CD4-positive, alpha-beta memory T cell (primary cell): ENCODE measurements around the gene MPZL2. TPM values are rescaled to one million over a fixed set of nuclear protein-coding genes. Genes with fewer than 3 reads are reported as not detected.

Experiments used
- CTCF ChIA-PET: fragments of 350-600 bp; sonication (Branson Sonifier 250); formaldehyde crosslinking; loops from one replicate; lab custom pipeline; 2021; ENCODE audit warnings: inconsistent platforms; ENCODE audit not compliant: partially characterized antibody; lab: Charles Lee
- POLR2A ChIA-PET: fragments of 350-600 bp; sonication (Branson Sonifier 250); formaldehyde crosslinking; loops from one replicate; lab custom pipeline; 2021; ENCODE audit not compliant: partially characterized antibody; lab: Charles Lee
- DNase-seq, 5 donors: peaks; one replicate each; pipeline versions ENCODE4 v3.0.0 to v3.0.0-alpha.2; 2020 to 2022; ENCODE audit warnings: mixed read lengths in 1 of 5
- H3K27ac ChIP-seq: one replicate; pipeline ENCODE4 v1.7.0; 2013; ENCODE audit warnings: low read depth, low read length
- H3K27me3 ChIP-seq: 2 replicates; pipeline ENCODE4 v1.7.0; 2013; ENCODE audit warnings: mild to moderate bottlenecking, low read length, moderate library complexity; ENCODE audit not compliant: insufficient read depth
- H3K36me3 ChIP-seq: 2 replicates; pipeline ENCODE4 v1.7.0; 2013; ENCODE audit warnings: mild to moderate bottlenecking, low read length, moderate library complexity; ENCODE audit not compliant: insufficient read depth
- H3K4me1 ChIP-seq: 2 replicates; pipeline ENCODE4 v1.7.0; 2013; ENCODE audit warnings: mild to moderate bottlenecking, low read length, moderate library complexity; ENCODE audit not compliant: insufficient read depth
- H3K4me3 ChIP-seq, 2 donors: one replicate each; pipeline ENCODE4 v1.7.0; 2013; ENCODE audit warnings: low read length in 2 of 2, mild to moderate bottlenecking in 1 of 2
- H3K9me3 ChIP-seq, 2 donors: one replicate each; pipeline ENCODE4 v1.7.0; 2013; ENCODE audit warnings: low read length in 2 of 2, control low read depth in 1 of 2; ENCODE audit not compliant: control insufficient read depth in 1 of 2
- H3K27ac Mint-ChIP-seq, 7 donors: one replicate each; pipeline ENCODE4 v1.8.0; 2020 to 2021; ENCODE audit warnings: mixed read lengths in 7 of 7, mild to moderate bottlenecking in 6 of 7, inconsistent platforms in 3 of 7, moderate library complexity in 3 of 7
- H3K27me3 Mint-ChIP-seq, 2 donors: one replicate each; pipeline ENCODE4 v1.8.0; 2020 to 2021; ENCODE audit warnings: mixed read lengths in 2 of 2
- H3K36me3 Mint-ChIP-seq, 2 donors: one replicate each; pipeline ENCODE4 v1.8.0; 2020 to 2021; ENCODE audit warnings: mixed read lengths in 2 of 2, inconsistent platforms in 1 of 2, mild to moderate bottlenecking in 1 of 2
- H3K4me1 Mint-ChIP-seq, 4 donors: one replicate each; pipeline ENCODE4 v1.8.0; 2020 to 2021; ENCODE audit warnings: mixed read lengths in 4 of 4, mild to moderate bottlenecking in 1 of 4
- H3K4me3 Mint-ChIP-seq, 8 donors: one replicate each; pipeline ENCODE4 v1.8.0; 2020 to 2021; ENCODE audit warnings: mixed read lengths in 8 of 8, mild to moderate bottlenecking in 7 of 8, moderate library complexity in 6 of 8, inconsistent platforms in 3 of 8
- H3K9me3 Mint-ChIP-seq, 8 donors: one replicate each; pipeline ENCODE4 v1.8.0; 2020 to 2021; ENCODE audit warnings: mixed read lengths in 8 of 8, mild to moderate bottlenecking in 5 of 8, inconsistent platforms in 3 of 8, moderate library complexity in 1 of 8
- intact Hi-C: fragments of 100-400 bp; cut with micrococcal nuclease; formaldehyde crosslinking; loops from one replicate; pipeline ENCODE4 v1.15.1; 2023
- polyA plus RNA-seq, 2 donors: library from polyadenylated mRNA; unstranded; fragments of 300-500 nt; fragmentation: Illumina TruSeq; gene quantifications; one replicate each; pipeline ENCODE4 v1.2.3, GENCODE V29; 2021
- total RNA-seq, 2 experiments: library from RNA; stranded (reverse); gene quantifications; one replicate each; pipeline ENCODE4 v1.2.3, GENCODE V29; 2021

Gene MPZL2
- total and polyA plus RNA-seq, 4 experiments from 2014 or later, result 0.64 to 4.2 (median 3.3) TPM

DNA sequence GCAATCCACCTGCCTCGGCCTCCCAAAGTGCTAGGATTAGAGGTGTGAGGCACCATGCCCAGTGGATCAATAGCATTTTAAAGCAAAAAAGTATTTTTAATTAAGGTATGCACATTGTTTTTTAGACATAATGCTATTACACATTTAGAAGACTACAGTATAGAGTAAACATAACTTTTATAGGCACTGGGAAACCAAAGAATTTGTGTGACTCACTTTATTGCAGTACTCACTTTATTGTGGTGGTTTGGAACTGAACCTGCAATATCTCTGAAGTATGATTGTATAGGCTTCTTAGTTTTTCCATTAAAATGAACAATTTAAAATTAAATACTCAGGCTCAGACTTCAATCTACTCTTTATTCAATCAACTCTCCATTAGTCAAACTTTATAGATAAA lies 22.9 kb upstream of the MPZL2 start:
- intact Hi-C loops, result no loop called here
- Mint-ChIP-seq H3K36me3 (no peaks in the 10 kb centered on the region), H3K4me3 (no peak overlapping the region), H3K9me3 (no peaks in the 10 kb centered on the region), H3K27me3 (no peaks in the 10 kb centered on the region), H3K27ac (no peak overlapping the region), H3K4me1 (peaks cover 17 to 27% (median 21%) of the 10 kb centered on the region in 4 donors)
- no peaks in the 10 kb centered on the region for H3K27me3 ChIP-seq
- H3K9me3 ChIP-seq, result no peaks in the 10 kb centered on the region
- H3K4me3 ChIP-seq, result no peak overlapping the region
- POLR2A ChIA-PET, result no interaction called here
- peaks cover 13% of the 10 kb centered on the region for H3K4me1 ChIP-seq
- DNase-seq, result no peak
- no peak overlapping the region for H3K27ac ChIP-seq
- H3K36me3 ChIP-seq, result no peaks in the 10 kb centered on the region
- CTCF ChIA-PET, result interaction anchor here (2.2 to 5.8 kb wide), 3 partner anchors 8 to 116 kb away, joined by 9 to 39 read pairs (median 26); no protein-coding TSS in a partner anchor

DNA sequence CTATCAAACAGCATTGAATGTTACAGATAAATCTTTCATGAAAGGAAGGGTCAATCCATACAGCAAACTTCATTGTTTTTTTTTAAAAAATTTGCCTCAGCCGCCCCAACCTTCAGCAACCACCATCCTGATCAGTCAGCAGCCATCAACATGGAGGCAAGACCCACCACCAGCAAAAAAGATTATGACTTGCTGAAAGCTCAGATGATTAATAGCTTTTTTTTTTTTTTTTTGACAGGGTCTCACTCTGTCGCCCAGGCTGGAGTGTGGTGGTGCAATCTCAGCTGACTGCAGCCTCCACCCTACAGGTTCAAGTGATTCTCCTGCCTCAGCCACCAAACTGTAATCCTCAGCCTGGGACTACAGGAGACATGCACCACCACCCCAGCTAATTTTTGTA lies 22.4 kb upstream of the MPZL2 start:
- Mint-ChIP-seq H3K27me3 (no peaks in the 10 kb centered on the region), H3K9me3 (no peaks in the 10 kb centered on the region), H3K4me3 (no peak overlapping the region), H3K4me1 (peaks cover 17 to 29% (median 23%) of the 10 kb centered on the region in 4 donors), H3K27ac (no peak overlapping the region), H3K36me3 (no peaks in the 10 kb centered on the region)
- H3K36me3 ChIP-seq, result no peaks in the 10 kb centered on the region
- no peaks in the 10 kb centered on the region for H3K9me3 ChIP-seq
- ChIA-PET POLR2A (no interaction called here), CTCF (interaction anchor here (2.2 to 5.8 kb wide), 3 partner anchors 9 to 115 kb away, joined by 9 to 39 read pairs (median 26); no protein-coding TSS in a partner anchor)
- no peak overlapping the region for H3K27ac ChIP-seq
- no peaks in the 10 kb centered on the region for H3K27me3 ChIP-seq
- intact Hi-C loops, result no loop called here
- H3K4me1 ChIP-seq, result peaks cover 13% of the 10 kb centered on the region
- no peak for DNase-seq
- H3K4me3 ChIP-seq, result no peak overlapping the region

DNA sequence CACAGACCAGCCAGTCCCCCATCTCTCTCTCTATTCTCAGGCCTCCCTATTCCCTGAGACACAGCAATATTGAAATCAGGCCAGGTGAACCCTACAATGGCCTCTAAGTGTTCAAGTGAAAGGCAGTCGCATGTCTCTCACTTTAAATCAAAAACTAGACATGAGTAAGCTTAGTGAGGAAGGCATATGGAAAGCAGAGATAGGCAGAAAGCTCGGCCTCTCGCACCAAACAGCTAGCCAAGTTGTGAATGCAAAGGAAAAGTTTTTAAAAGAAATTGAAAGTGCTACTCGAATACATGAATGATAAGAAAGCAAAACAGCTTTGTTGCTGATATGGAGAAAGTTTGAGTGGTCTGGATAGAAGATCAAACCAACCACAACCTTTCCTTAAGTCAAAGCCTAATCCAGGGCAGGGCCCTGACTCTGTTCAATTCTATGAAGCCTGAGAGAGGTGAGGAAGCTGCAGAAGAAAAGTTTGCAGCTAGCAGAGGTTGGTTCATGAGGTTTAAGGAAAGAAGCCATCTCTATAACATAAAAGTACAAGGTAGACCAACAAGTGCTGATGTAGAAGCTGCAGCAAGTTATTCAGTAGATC lies 19.8 kb upstream of the MPZL2 start:
- Histone ChIP-seq H3K4me1 (peaks cover 23% of the 10 kb centered on the region), H3K27me3 (no peaks in the 10 kb centered on the region), H3K4me3 (no peak overlapping the region), H3K36me3 (no peaks in the 10 kb centered on the region), H3K27ac (no peak overlapping the region), H3K9me3 (no peaks in the 10 kb centered on the region)
- Mint-ChIP-seq H3K4me3 (peak overlapping the region in 4 of 8 donors; percentile 3 to 51 (median 25)), H3K27ac (peak overlapping the region; percentile 5 to 76 (median 15)), H3K4me1 (peaks cover 18 to 30% (median 25%) of the 10 kb centered on the region in 4 donors), H3K27me3 (no peaks in the 10 kb centered on the region), H3K9me3 (no peaks in the 10 kb centered on the region), H3K36me3 (no peaks in the 10 kb centered on the region)
- intact Hi-C loops, result no loop called here
- POLR2A ChIA-PET, result interaction anchor here (0.6 to 1.5 kb wide), 3 partner anchors 31 to 61 kb away, joined by 3 to 4 read pairs (median 3); partner anchors contain the start of genes CD3G and MPZL3
- peak in 1 of 5 donors; percentile 14 for DNase-seq
- CTCF ChIA-PET, result interaction anchor here (1.0 to 5.8 kb wide), 7 partner anchors 12 to 140 kb away, joined by 3 to 39 read pairs (median 10); no protein-coding TSS in a partner anchor

DNA sequence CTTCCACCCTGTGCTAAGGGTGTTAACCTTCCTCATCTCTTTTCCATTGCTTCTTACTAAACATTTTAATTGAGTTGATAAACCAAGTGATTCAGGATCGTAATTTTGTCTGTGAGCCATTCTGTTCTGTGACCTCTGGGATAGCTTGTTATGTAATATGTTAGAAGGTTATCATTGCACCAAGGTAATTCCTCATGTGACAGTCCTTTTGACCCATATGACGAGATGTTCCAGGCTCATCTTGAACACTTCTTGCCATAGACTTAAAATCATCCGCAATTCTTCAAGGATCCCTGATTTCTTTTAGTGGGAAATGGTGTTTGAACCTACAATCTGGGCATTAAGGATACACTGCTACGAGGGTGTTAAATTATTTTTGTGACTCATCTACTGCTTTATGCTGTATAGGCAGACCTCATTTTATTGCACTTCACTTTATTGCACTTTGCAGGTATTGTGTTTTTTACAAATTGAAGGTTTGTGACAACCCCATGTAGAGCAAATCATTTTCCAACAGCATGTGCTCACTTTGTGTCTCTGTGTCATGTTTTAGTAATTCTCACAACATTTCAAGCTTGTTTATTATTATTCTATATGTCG lies 19.0 kb upstream of the MPZL2 start:
- H3K9me3 ChIP-seq, result no peaks in the 10 kb centered on the region

DNA sequence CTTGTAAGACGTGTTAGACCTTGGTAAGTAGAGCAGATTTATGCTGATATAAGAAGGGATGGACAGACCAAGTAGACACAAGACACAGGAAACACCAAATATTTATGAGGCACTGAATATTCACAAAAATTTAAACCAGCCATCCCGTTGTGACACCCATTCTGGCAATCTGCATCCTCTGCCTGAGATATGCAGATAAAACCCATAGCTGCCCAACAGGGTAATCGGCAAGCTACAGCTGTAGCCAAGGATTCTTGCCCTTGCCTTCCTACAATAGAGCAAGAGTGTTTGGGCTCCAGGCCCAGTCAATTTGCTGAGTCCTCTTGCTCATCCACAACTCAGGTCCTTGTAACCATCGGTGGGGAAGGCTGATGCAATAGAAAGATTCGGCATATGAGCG lies 18.5 kb upstream of the MPZL2 start:
- peak overlapping the region in 6 of 7 donors; percentile 14 to 62 (median 44) for H3K27ac Mint-ChIP-seq
- H3K4me3 Mint-ChIP-seq, result no peak overlapping the region
- Histone ChIP-seq H3K36me3 (no peaks in the 10 kb centered on the region), H3K27me3 (no peaks in the 10 kb centered on the region), H3K27ac (no peak overlapping the region), H3K9me3 (no peaks in the 10 kb centered on the region), H3K4me3 (no peak overlapping the region), H3K4me1 (peaks cover 23% of the 10 kb centered on the region)
- H3K4me1 Mint-ChIP-seq, result peaks cover 18 to 30% (median 25%) of the 10 kb centered on the region in 4 donors
- no peaks in the 10 kb centered on the region for H3K9me3 Mint-ChIP-seq
- ChIA-PET POLR2A (interaction anchor here (0.8 to 1.3 kb wide), 2 partner anchors 31 to 36 kb away, joined by 3 read pairs; partner anchors contain the start of gene MPZL3), CTCF (interaction anchor here (1.0 to 5.8 kb wide), 3 partner anchors 13 to 84 kb away, joined by 5 to 39 read pairs (median 6); partner anchors contain the start of gene JAML)
- intact Hi-C loops, result no loop called here
- no peaks in the 10 kb centered on the region for H3K36me3 Mint-ChIP-seq
- H3K27me3 Mint-ChIP-seq, result no peaks in the 10 kb centered on the region
- no peak for DNase-seq

More for the DNA sequence above, 19.0 kb upstream of the MPZL2 start:
- Histone ChIP-seq H3K4me1 (peaks cover 23% of the 10 kb centered on the region), H3K27ac (no peak overlapping the region), H3K4me3 (no peak overlapping the region), H3K36me3 (no peaks in the 10 kb centered on the region), H3K27me3 (no peaks in the 10 kb centered on the region)
- H3K4me3 Mint-ChIP-seq, result no peak overlapping the region
- H3K4me1 Mint-ChIP-seq, result peaks cover 18 to 30% (median 25%) of the 10 kb centered on the region in 4 donors
- H3K27ac Mint-ChIP-seq, result peak overlapping the region in 4 of 7 donors; percentile 11 to 76 (median 34)
- POLR2A ChIA-PET, result interaction anchor here (0.8 to 1.3 kb wide), 2 partner anchors 31 to 36 kb away, joined by 3 read pairs; partner anchors contain the start of gene MPZL3
- DNase-seq, result no peak
- H3K27me3 Mint-ChIP-seq, result no peaks in the 10 kb centered on the region
- no peaks in the 10 kb centered on the region for H3K9me3 Mint-ChIP-seq
- H3K36me3 Mint-ChIP-seq, result no peaks in the 10 kb centered on the region
- CTCF ChIA-PET, result interaction anchor here (1.0 to 5.8 kb wide), 8 partner anchors 12 to 139 kb away, joined by 3 to 39 read pairs (median 8); partner anchors contain the start of gene JAML
- intact Hi-C loops, result no loop called here

DNA sequence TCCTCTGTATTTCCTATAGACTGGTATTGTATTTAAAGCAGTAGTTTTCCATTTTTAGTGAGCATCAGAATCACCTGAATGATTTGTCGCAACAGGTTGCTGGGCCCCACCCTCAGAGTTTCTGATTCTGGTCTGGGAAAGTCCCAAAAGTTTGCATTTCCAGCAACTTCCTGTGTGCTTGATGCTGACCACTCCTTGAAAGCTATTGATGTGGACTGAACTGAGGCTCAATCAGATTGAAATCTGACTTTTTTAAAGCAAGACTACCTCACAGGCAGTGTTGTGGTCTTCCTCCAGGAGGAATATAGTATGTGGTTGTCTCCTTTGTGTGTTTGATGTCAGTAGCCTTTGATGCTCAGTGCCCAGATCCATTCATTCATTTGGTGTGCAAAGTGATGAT lies 17.2 kb upstream of the MPZL2 start:
- ChIA-PET CTCF (interaction anchor here (0.8 to 5.8 kb wide), 3 partner anchors 56 to 83 kb away, joined by 3 to 39 read pairs (median 6); partner anchors contain the start of gene JAML), POLR2A (interaction anchor here (1.0 kb wide), 1 partner anchor 44 kb away, joined by 3 read pairs; no protein-coding TSS in a partner anchor)
- no peaks in the 10 kb centered on the region for H3K36me3 Mint-ChIP-seq
- peak overlapping the region in 5 of 7 donors; percentile 0 to 65 (median 29) for H3K27ac Mint-ChIP-seq
- Histone ChIP-seq H3K4me3 (no peak overlapping the region), H3K27me3 (no peaks in the 10 kb centered on the region), H3K27ac (no peak overlapping the region), H3K4me1 (peaks cover 23% of the 10 kb centered on the region), H3K9me3 (no peaks in the 10 kb centered on the region), H3K36me3 (no peaks in the 10 kb centered on the region)
- DNase-seq, result peak in 2 of 5 donors; percentile 27 to 52
- H3K4me3 Mint-ChIP-seq, result no peak overlapping the region
- no peaks in the 10 kb centered on the region for H3K27me3 Mint-ChIP-seq
- peaks cover 19 to 36% (median 27%) of the 10 kb centered on the region in 4 donors for H3K4me1 Mint-ChIP-seq
- H3K9me3 Mint-ChIP-seq, result no peaks in the 10 kb centered on the region
- intact Hi-C loops, result no loop called here
